ENCODE measurements around the gene EFCC1.

The EFCC1 gene

GRCh38 chr3:129005526-129006303 lies 4.6 kb downstream of the EFCC1 start:
- no peak for TF ChIP-seq CTCF (IDR thresholded peaks at IDR 0.05)
- Histone ChIP-seq H3K9me3 (no peaks in the 10 kb centered on the region), H3K4me3 (no peak overlapping the region), H3K27ac (no peak overlapping the region), H3K27me3 (peaks cover 0 to 58% of the 10 kb centered on the region in 2 donors), H3K4me1 (peaks cover 0 to 32% (median 23%) of the 10 kb centered on the region in 4 donors), H3K36me3 (no peaks in the 10 kb centered on the region)
- no peak for DNase-seq
- intact Hi-C loops (cut with DNase I; ENCODE audit: low total_unique reads) = no loop called here

- H3K27me3 ChIP-seq = peaks cover 0 to 46% of the 10 kb centered on the region in 2 donors
- H3K4me1 ChIP-seq = peaks cover 0 to 20% (median 12%) of the 10 kb centered on the region in 4 donors
- H3K4me3 ChIP-seq = no peak overlapping the region
- DNase-seq = no peak
- H3K27ac ChIP-seq = no peak overlapping the region
- no peak for TF ChIP-seq CTCF (IDR thresholded peaks at IDR 0.05)
- H3K9me3 ChIP-seq = no peaks in the 10 kb centered on the region
- intact Hi-C loops (cut with DNase I; ENCODE audit: low total_unique reads) = no loop called here
- H3K36me3 ChIP-seq = no peaks in the 10 kb centered on the region
Measured at GRCh38 chr3:129006864-129007263, 5.8 kb downstream of the EFCC1 start.

GRCh38 chr3:129007792-129008191 lies 6.7 kb downstream of the EFCC1 start:
- intact Hi-C loops (cut with DNase I; ENCODE audit: low total_unique reads) = no loop called here

GRCh38 chr3:129009266-129009665 lies 8.2 kb downstream of the EFCC1 start:
- TF ChIP-seq CTCF (IDR thresholded peaks at IDR 0.05) = no peak
- no peaks in the 10 kb centered on the region for H3K9me3 ChIP-seq
- H3K27ac ChIP-seq = no peak overlapping the region
- no peak overlapping the region for H3K4me3 ChIP-seq
- intact Hi-C loops (cut with DNase I; ENCODE audit: low total_unique reads) = no loop called here
- no peaks in the 10 kb centered on the region for H3K4me1 ChIP-seq
- DNase-seq = no peak
- H3K27me3 ChIP-seq = peaks cover 0 to 22% of the 10 kb centered on the region in 2 donors
- H3K36me3 ChIP-seq = no peaks in the 10 kb centered on the region

More at GRCh38 chr3:129007792-129008191, 6.7 kb downstream of the EFCC1 start:
- Histone ChIP-seq H3K27me3 (peaks cover 0 to 37% of the 10 kb centered on the region in 2 donors), H3K4me3 (no peak overlapping the region), H3K36me3 (no peaks in the 10 kb centered on the region), H3K9me3 (no peaks in the 10 kb centered on the region), H3K27ac (no peak overlapping the region), H3K4me1 (peaks cover 0 to 13% (median 8%) of the 10 kb centered on the region in 4 donors)
- DNase-seq = no peak
- TF ChIP-seq CTCF (IDR thresholded peaks at IDR 0.05) = no peak

- intact Hi-C loops (cut with DNase I; ENCODE audit: low total_unique reads) = no loop called here
- no peak for TF ChIP-seq CTCF (IDR thresholded peaks at IDR 0.05)
- no peak overlapping the region for H3K27ac ChIP-seq
- DNase-seq = no peak
- no peaks in the 10 kb centered on the region for H3K9me3 ChIP-seq
- H3K4me1 ChIP-seq = no peaks in the 10 kb centered on the region
- peaks cover 0 to 11% of the 10 kb centered on the region in 2 donors for H3K27me3 ChIP-seq
- no peak overlapping the region for H3K4me3 ChIP-seq
- H3K36me3 ChIP-seq = no peaks in the 10 kb centered on the region
Measured at GRCh38 chr3:129010310-129010956, 9.3 kb downstream of the EFCC1 start.
